HepG2 (cell line): Measurements from ENCODE around the gene UGT2A2. TPM values are rescaled to one million over a fixed set of nuclear protein-coding genes. Genes with fewer than 3 reads are reported as not detected.

ENCODE experiments used
- ATAC-seq: fragments of 200-7000 bp; cut with Tn5 transposase; 3 replicates; pipeline ENCODE4 v1.9.1; 2020; ENCODE audit warnings: mild to moderate bottlenecking, moderate library complexity
- BruUV-seq: library from RNA; stranded (reverse); fragments of 400-500 nt; replicated peaks from 2 replicates; lab custom pipeline; 2021; lab: Mats Ljungman, UMichigan
- CTCF ChIA-PET: fragments of 300-600 bp; formaldehyde crosslinking; extraction: SDS; loops from one replicate; lab custom pipeline; 2021; ENCODE audit warnings: low total read pairs, inconsistent platforms, low intra/inter-chr PET ratio; lab: Yijun Ruan, JAX
- POLR2A ChIA-PET: fragments of 350-600 bp; sonication (Branson Sonifier 250); formaldehyde crosslinking; loops from one replicate; lab custom pipeline; 2020; ENCODE audit warnings: antibody characterized with exemption, inconsistent platforms; lab: Yijun Ruan, JAX
- DNase-seq: peaks from one replicate; pipeline ENCODE4 v3.0.0-alpha.2; 2015; ENCODE audit warnings: low spot score
- FAIRE-seq: peaks from 3 replicates; lab custom pipeline; 2011; peaks lifted over from hg19 to GRCh38; lab: Jason Lieb, UNC
- H2AFZ ChIP-seq: one replicate; pipeline ENCODE4 v1.6.1; 2011; ENCODE audit warnings: low read length, inconsistent platforms
- H3K27ac ChIP-seq: fragments of 300-600 bp; 3 replicates; pipeline ENCODE4 v1.8.0; 2011; ENCODE audit warnings: mixed run types, mild to moderate bottlenecking, mixed read lengths, low read length, inconsistent platforms; ENCODE audit not compliant: insufficient read depth; ENCODE audit errors: extremely low read length
- H3K27me3 ChIP-seq, 2 experiments: fragments of 200-600 bp in 1 of 2; 2 replicates in 1 of 2; 3 replicates in 1 of 2; pipeline versions ENCODE4 v1.6.0 to v1.8.0; 2011; ENCODE audit warnings: low read length in 2 of 2, mild to moderate bottlenecking in 2 of 2, moderate library complexity in 2 of 2, inconsistent platforms in 1 of 2; ENCODE audit not compliant: insufficient read depth in 2 of 2, control insufficient read depth in 1 of 2
- H3K36me3 ChIP-seq, 2 experiments: fragments of 200-600 bp in 1 of 2; replicated peaks in 1 of 2; 2 replicates in 1 of 2; 3 replicates in 1 of 2; pipeline versions ENCODE4 v1.5.1 to v1.8.0; 2011; ENCODE audit warnings: low read length in 2 of 2, inconsistent platforms in 1 of 2; ENCODE audit not compliant: insufficient read depth in 2 of 2, control insufficient read depth in 1 of 2
- H3K4me1 ChIP-seq: 2 replicates; pipeline ENCODE4 v1.5.1; 2012; ENCODE audit warnings: low read length, inconsistent platforms; ENCODE audit not compliant: insufficient read depth
- H3K4me2 ChIP-seq: 2 replicates; pipeline ENCODE4 v1.6.0; 2011; ENCODE audit warnings: low read depth, low read length, inconsistent platforms
- H3K4me3 ChIP-seq, 3 experiments: fragments of 200-600 bp in 1 of 3; sonication (generic), shearing (Covaris generic) in 1 of 3; replicated peaks in 1 of 3; 2 replicates each; pipeline ENCODE4 v1.5.1; 2011 to 2016; ENCODE audit warnings: low read length in 3 of 3, inconsistent platforms in 2 of 3, low read depth in 2 of 3, mild to moderate bottlenecking in 2 of 3, control low read depth in 1 of 3, mixed read lengths in 1 of 3; ENCODE audit not compliant: insufficient read depth in 1 of 3
- H3K79me2 ChIP-seq: one replicate; pipeline ENCODE4 v1.6.1; 2011; ENCODE audit warnings: low read length, inconsistent platforms; ENCODE audit not compliant: insufficient read depth
- H3K9ac ChIP-seq: 2 replicates; pipeline ENCODE4 v1.6.0; 2011; ENCODE audit warnings: mild to moderate bottlenecking, low read depth, low read length, inconsistent platforms; ENCODE audit not compliant: insufficient read depth
- H3K9me3 ChIP-seq: 2 replicates; pipeline ENCODE4 v1.5.1; 2012; ENCODE audit warnings: mild to moderate bottlenecking, low read length
- H4K20me1 ChIP-seq: 2 replicates; pipeline ENCODE4 v1.6.0; 2011; ENCODE audit warnings: inconsistent platforms, mild to moderate bottlenecking, low read length, moderate library complexity; ENCODE audit not compliant: insufficient read depth
- DMAP1 ChIP-seq: IDR thresholded peaks from 2 replicates; pipeline ENCODE4 v1.6.1; 2016
- IKZF1 ChIP-seq: fragments of 450-650 bp; IDR thresholded peaks from 2 replicates; pipeline ENCODE4 v1.7.1; 2016
- LBX2 ChIP-seq: sonication (generic); formaldehyde crosslinking; IDR thresholded peaks from 2 replicates; pipeline ENCODE4 v1.5.0; 2020; ENCODE audit warnings: missing genetic modification reagents, mild to moderate bottlenecking, borderline replicate concordance
- MEIS1 ChIP-seq: sonication (generic); formaldehyde crosslinking; IDR thresholded peaks from 2 replicates; pipeline ENCODE4 v1.9.0; 2021; ENCODE audit warnings: mild to moderate bottlenecking, missing genetic modification reagents, moderate library complexity, borderline replicate concordance
- RFXAP ChIP-seq: sonication (generic); formaldehyde crosslinking; IDR thresholded peaks from 2 replicates; pipeline ENCODE4 v1.4.0; 2020; ENCODE audit warnings: missing genetic modification reagents, borderline replicate concordance
- SETDB1 ChIP-seq: sonication (generic); formaldehyde crosslinking; IDR thresholded peaks from 2 replicates; pipeline ENCODE4 v1.5.1; 2020; ENCODE audit warnings: missing genetic modification reagents, mild to moderate bottlenecking, borderline replicate concordance
- SMARCC2 ChIP-seq: fragments of 450-650 bp; IDR thresholded peaks from 2 replicates; pipeline ENCODE4 v1.6.1; 2017; ENCODE audit warnings: antibody characterized with exemption, mild to moderate bottlenecking
- SYNCRIP ChIP-seq: fragments of 200-400 bp; formaldehyde crosslinking; IDR thresholded peaks from 2 replicates; pipeline ENCODE4 v1.6.1; 2018; ENCODE audit warnings: mild to moderate bottlenecking, low read depth, low read length; ENCODE audit not compliant: insufficient read depth
- TMF1 ChIP-seq: sonication (generic); formaldehyde crosslinking; IDR thresholded peaks from 2 replicates; pipeline ENCODE4 v1.8.1; 2022; ENCODE audit warnings: low read depth, missing genetic modification reagents
- ZNF160 ChIP-seq: sonication (generic); formaldehyde crosslinking; IDR thresholded peaks from 2 replicates; pipeline ENCODE4 v1.8.0; 2022; ENCODE audit warnings: mild to moderate bottlenecking, inconsistent platforms, missing genetic modification reagents
- ZNF263 ChIP-seq: sonication (generic); formaldehyde crosslinking; IDR thresholded peaks from 2 replicates; pipeline ENCODE4 v1.4.0; 2020; ENCODE audit warnings: missing genetic modification reagents
- ZNF34 ChIP-seq: sonication (generic); formaldehyde crosslinking; IDR thresholded peaks from 2 replicates; pipeline ENCODE4 v1.4.0; 2020; ENCODE audit warnings: mild to moderate bottlenecking, missing genetic modification reagents, borderline replicate concordance
- ZNF382 ChIP-seq: sonication (generic); formaldehyde crosslinking; IDR thresholded peaks from 2 replicates; pipeline ENCODE4 v1.5.0; 2020; ENCODE audit warnings: missing genetic modification reagents, mild to moderate bottlenecking, borderline replicate concordance
- ZNF510 ChIP-seq: sonication (generic); formaldehyde crosslinking; IDR thresholded peaks from 2 replicates; pipeline ENCODE4 v1.4.0; 2020; ENCODE audit warnings: low read depth, mild to moderate bottlenecking, missing genetic modification reagents
- ZNF644 ChIP-seq: IDR thresholded peaks from 2 replicates; pipeline ENCODE4 v1.6.1; 2016; ENCODE audit warnings: low read depth
- ZNF660 ChIP-seq: sonication (generic); formaldehyde crosslinking; IDR thresholded peaks from 2 replicates; pipeline ENCODE4 v1.5.1; 2020; ENCODE audit warnings: mild to moderate bottlenecking, low read depth, missing genetic modification reagents, borderline replicate concordance
- WGBS: methylation state at CpG from one replicate; pipeline ENCODE4 v1.1.6; 2017; ENCODE audit warnings: low lambda C conversion rate; 5-methylcytosine and 5-hydroxymethylcytosine counted together
- in situ Hi-C: cut with HindIII; loops from 2 replicates; pipeline ENCODE4 v1.10.0; 2017; ENCODE audit warnings: low pct_unique_long_range_greater_than_20kb; ENCODE audit not compliant: extremely low pct_ligation_motif_present
- intact Hi-C: fragments of 100-400 bp; cut with micrococcal nuclease; formaldehyde crosslinking; loops from one replicate; pipeline ENCODE4 v1.10.0; 2022; ENCODE audit not compliant: unreplicated experiment
- polyA plus RNA-seq, 8 experiments: library from polyadenylated mRNA; depleted of rRNA in 3 of 8; stranded (reverse) in 7 of 8; unstranded in 1 of 8; fragments of >200 nt; fragmentation: Illumina TruSeq in 4 of 8; extraction: Trizol in 4 of 8; gene quantifications; 2 replicates each; pipeline versions ENCODE4 v1.2.1 to v1.2.3, GENCODE V29; 2011 to 2016; ENCODE audit warnings: low read depth in 4 of 8, missing spikeins in 1 of 8, mixed read lengths in 1 of 8; ENCODE audit not compliant: insufficient read depth in 1 of 8
- total RNA-seq, 5 experiments: library from RNA; depleted of rRNA; stranded (reverse); fragments of >200 nt; fragmentation: Illumina TruSeq; extraction: Trizol; gene quantifications; 2 replicates each; pipeline ENCODE4 v1.2.3, GENCODE V29; 2016; ENCODE audit warnings: low read depth in 1 of 5

The UGT2A2 gene
- total and polyA plus RNA-seq, 2 of the 13 experiments (the other 11 are each of a cell fraction or from before 2014, with no cell fraction given) = not detected

- Histone ChIP-seq H3K36me3 (no peaks in the 10 kb centered on the region), H3K4me1 (no peaks in the 10 kb centered on the region), H3K27ac (no peak overlapping the region)
- intact Hi-C loops (no loop called here), in situ Hi-C loops (loop anchor here (25.0 kb wide), 1 partner anchor 1113 kb away; no protein-coding TSS in a partner anchor)
- no peak for TF ChIP-seq ZNF160 (CRISPR knock-in tag)
- TF ChIP-seq MEIS1 (CRISPR knock-in tag) = no peak
- TF ChIP-seq DMAP1 (CRISPR knock-in tag) = no peak
- no peak for TF ChIP-seq SMARCC2
- TF ChIP-seq SETDB1 = no peak
- no peak for TF ChIP-seq TMF1
- TF ChIP-seq LBX2 (CRISPR knock-in tag) = no peak
- TF ChIP-seq ZNF660 (CRISPR knock-in tag) = no peak
- no peak for TF ChIP-seq ZNF644
- no peak for TF ChIP-seq SYNCRIP
- TF ChIP-seq ZNF263 (CRISPR knock-in tag) = no peak
- no peak for TF ChIP-seq ZNF34 (CRISPR knock-in tag)
- no peak for TF ChIP-seq RFXAP (CRISPR knock-in tag)
- TF ChIP-seq ZNF510 (CRISPR knock-in tag) = no peak
- no peak for TF ChIP-seq ZNF382 (CRISPR knock-in tag)
- TF ChIP-seq IKZF1 = no peak
- TF ChIP-seq, all 625 proteins: peak for 0
- no peak for ATAC-seq
- CTCF ChIA-PET = no interaction called here
- H3K9me3 ChIP-seq = no peaks in the 10 kb centered on the region
- no peaks in the 10 kb centered on the region for H3K79me2 ChIP-seq
- H3K4me2 ChIP-seq = no peak overlapping the region
- no peak overlapping the region for H2AFZ ChIP-seq
- no peaks in the 10 kb centered on the region for H4K20me1 ChIP-seq
- H3K4me3 ChIP-seq = no peak overlapping the region
- no peak overlapping the region for H3K9ac ChIP-seq
- POLR2A ChIA-PET = no interaction called here
- no TSS peak for BruUV-seq
- DNase-seq = no peak
- WGBS = 38% methylated on average over 2 of the region's 2 CpGs
- H3K27me3 ChIP-seq = no peaks in the 10 kb centered on the region
- no peak for FAIRE-seq
These were observed 39.4 kb downstream of the UGT2A2 start for GRCh38 chr4:69600013-69600412.
